Renal cortical epithelial cell (primary cell): ENCODE results near the gene TBC1D20. TPM values are rescaled to one million over a fixed set of nuclear protein-coding genes. Genes with fewer than 3 reads are reported as not detected.
"Not testable (repeated sequence)": the region's sequence is repeated elsewhere in the genome, so short reads cannot be mapped to it uniquely, and the experiment has no call there.

ENCODE experiments used
- DNase-seq: peaks from one replicate; pipeline ENCODE4 v3.0.0-alpha.2; 2011; ENCODE audit warnings: low read depth
- total RNA-seq: library from RNA; depleted of rRNA; stranded (reverse); fragments of >200 nt; gene quantifications from 2 replicates; pipeline ENCODE4 v1.2.3, GENCODE V29; 2014

Gene TBC1D20
- total RNA-seq, 1 donor from 2014 or later: 36.9 TPM

DNA sequence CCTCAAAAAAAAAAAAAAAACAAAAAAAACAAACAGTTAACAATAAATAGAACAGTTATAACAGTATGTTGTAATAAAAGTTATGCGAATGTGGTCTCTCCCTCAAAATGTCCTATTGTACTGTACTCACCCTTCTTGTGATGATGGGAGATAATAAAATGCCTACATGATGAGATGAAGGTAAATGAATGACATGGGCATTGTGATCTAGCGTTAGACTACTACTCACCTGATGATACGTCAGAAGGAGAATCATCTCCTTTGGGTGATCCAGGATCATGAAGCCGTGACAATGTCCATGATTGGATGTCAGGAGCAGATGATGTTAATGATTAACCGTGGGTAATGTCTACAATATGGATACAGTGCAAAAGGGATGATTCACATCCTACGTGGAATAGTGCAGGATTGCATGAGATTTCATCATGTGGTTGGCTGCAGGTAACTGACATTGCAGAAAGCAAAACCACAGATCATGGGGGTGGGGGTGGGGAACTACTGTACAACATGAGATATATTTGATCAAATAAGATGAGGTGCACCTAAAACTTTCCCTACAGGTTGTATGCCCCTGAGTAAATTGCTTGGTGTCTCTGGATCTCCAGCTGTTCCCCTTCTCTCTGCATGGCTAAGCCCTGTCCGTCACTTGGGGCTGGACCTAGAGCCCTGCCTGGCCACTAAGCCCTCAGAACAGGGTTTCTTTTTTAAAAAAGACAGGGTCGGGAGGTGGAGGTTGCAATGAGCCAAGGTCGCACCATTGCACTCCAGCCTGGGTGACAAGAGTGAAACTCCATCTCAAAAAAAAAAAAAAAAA is 60.4 kb downstream of the TBC1D20 start:
- DNase-seq: peak; percentile 100

GRCh38 chr20:400454-401275 is 61.7 kb downstream of the TBC1D20 start:
- DNase-seq: peak; percentile 13

GRCh38 chr20:400128-400453 is 62.2 kb downstream of the TBC1D20 start:
- no peak for DNase-seq

GRCh38 chr20:399182-399707 is 63.1 kb downstream of the TBC1D20 start:
- DNase-seq: no peak

- no peak for DNase-seq
Measured at GRCh38 chr20:397432-398237, 64.7 kb downstream of the TBC1D20 start.

GRCh38 chr20:396619-397431 is 65.5 kb downstream of the TBC1D20 start:
- DNase-seq: no peak

GRCh38 chr20:396252-396618 is 66.1 kb downstream of the TBC1D20 start:
- DNase-seq: no peak

DNA sequence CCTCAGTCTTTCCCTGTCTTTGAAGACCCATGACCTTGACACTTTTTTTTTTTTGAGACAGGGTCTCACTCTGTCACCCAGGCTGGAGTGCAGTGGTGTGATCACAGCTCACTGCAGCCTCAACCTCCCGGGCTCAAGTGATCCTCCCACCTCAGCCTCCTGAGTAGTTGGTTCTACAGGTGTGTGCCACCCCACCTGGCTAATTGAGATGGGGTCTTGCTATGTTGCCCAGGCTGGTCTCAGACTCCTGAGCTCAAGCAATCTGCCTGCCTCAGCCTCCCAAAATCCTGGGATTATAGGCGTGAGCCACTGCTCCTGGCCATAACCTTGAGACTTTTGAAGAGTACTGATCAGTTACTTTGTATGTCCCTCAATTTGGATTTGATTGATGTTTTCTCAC is 69.0 kb downstream of the TBC1D20 start:
- not testable (repeated sequence) for DNase-seq

- DNase-seq: peak; percentile 72
Measured at GRCh38 chr20:391041-391711, 71.2 kb downstream of the TBC1D20 start.

DNA sequence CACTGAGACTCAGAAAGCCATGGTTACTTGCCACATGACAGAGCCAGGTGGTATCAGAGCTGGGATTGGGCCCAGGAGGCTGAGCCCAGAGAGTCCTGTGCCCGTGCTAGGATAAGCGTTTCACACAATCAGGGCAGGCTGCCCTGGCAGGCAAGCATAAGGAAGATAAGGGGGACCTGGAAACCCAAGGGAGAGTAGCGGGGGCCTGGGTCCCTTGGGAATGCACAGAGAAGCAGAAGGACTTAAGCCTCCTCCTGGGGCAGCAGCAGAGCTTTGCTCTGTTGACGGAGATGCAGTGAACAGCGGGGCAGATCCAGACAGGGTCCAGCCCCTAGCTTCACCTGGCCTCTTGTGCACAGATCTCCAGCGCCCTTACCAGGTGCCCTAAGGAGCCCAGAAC is 73.1 kb downstream of the TBC1D20 start:
- no peak for DNase-seq

- no peak for DNase-seq
Measured at GRCh38 chr20:388034-388994, 74.0 kb downstream of the TBC1D20 start.

- DNase-seq: no peak
Measured at GRCh38 chr20:387520-387919, 74.8 kb downstream of the TBC1D20 start.

- not testable (repeated sequence) for DNase-seq
Measured at GRCh38 chr20:386634-387033, 75.7 kb downstream of the TBC1D20 start.

Other genes with a start within 250 kb of the TBC1D20 start
- gene DEFB129, start 235.3 kb downstream of the TBC1D20 start, total RNA-seq: not detected in 2 replicates
- gene DEFB132, start 204.8 kb downstream of the TBC1D20 start, total RNA-seq: not detected in 2 replicates
- gene C20orf96, start 171.8 kb downstream of the TBC1D20 start, total RNA-seq: 1.9 and 8.5 TPM in 2 replicates
- gene ZCCHC3, start 165.0 kb downstream of the TBC1D20 start, total RNA-seq: 6.6 and 14.4 TPM in 2 replicates
- gene SOX12, start 137.0 kb downstream of the TBC1D20 start, total RNA-seq: 2.6 and 12.7 TPM in 2 replicates
- gene NRSN2, start 115.4 kb downstream of the TBC1D20 start, total RNA-seq: 23.8 and 77.9 TPM in 2 replicates
- gene TRIB3, start 81.8 kb downstream of the TBC1D20 start, total RNA-seq: 22.0 and 114 TPM in 2 replicates
- gene RBCK1, start 54.2 kb downstream of the TBC1D20 start, total RNA-seq: 114 and 166 TPM in 2 replicates
- gene CSNK2A1, start 81.3 kb upstream of the TBC1D20 start, total RNA-seq: 222 TPM in 2 replicates
- gene TCF15, start 147.8 kb upstream of the TBC1D20 start, total RNA-seq: not detected in 2 replicates
- 41.5 and 58.9 TPM in 2 replicates for gene SRXN1, start 190.7 kb upstream of the TBC1D20 start, total RNA-seq
- not detected in 2 replicates for gene SCRT2, start 213.3 kb upstream of the TBC1D20 start, total RNA-seq